ENCODE data around the gene PAIP1.

GRCh38 chr5:43485406-43485805 lies 71.5 kb downstream of the PAIP1 start:
- no peak for TF ChIP-seq EZH2 (IDR thresholded peaks at IDR 0.05; ENCODE audit: borderline replicate concordance, low read depth, low read length, severe bottlenecking)
- no peak for TF ChIP-seq CTCF (IDR thresholded peaks at IDR 0.05; ENCODE audit: borderline replicate concordance, extremely low read depth, low read length, poor library complexity, severe bottlenecking)
